Measurements from ENCODE around the gene KIAA0825.
"Not testable (repeated sequence)": the region's sequence is repeated elsewhere in the genome, so short reads cannot be mapped to it uniquely, and the experiment has no call there.

KIAA0825 gene

DNA sequence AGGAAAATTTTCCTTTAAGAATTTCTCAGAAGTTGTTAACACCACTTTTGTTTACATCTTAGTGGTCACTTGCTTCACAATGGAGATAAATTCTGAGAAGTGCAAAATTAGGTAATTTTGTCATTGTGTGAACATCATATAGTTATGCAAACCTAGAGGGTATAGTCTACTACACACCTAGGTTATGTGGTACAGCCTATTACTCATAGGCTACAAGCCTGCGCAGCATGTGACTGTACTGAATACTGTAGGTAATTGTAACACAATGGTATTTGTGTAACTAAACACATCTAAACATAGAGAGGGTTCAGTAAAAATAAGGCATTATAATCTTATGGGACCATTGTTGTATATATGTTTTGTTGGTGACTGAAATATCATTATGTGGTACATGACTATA is 488.3 kb downstream of the KIAA0825 start:
- in situ Hi-C loops (cut with HindIII; ENCODE audit: low sequenced_read_pairs), result no loop called here

DNA sequence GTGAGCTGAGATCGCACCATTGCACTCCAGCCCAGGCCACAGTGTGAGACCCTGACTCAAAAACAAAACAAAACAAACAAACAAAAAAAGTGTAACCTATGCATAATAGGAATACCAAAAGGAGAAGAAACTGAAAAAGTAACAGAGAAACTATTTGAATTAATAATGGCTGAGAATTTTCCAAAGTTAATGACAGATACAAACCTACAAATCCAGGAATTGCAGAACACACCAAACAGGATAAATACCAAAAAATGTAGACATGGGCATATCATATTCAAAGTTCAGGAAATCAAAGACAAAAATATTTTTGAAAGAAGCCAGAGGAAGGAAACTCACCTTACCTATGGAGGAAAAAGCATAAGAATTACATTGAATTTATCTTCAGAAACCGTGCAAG is 493.3 kb downstream of the KIAA0825 start:
- in situ Hi-C loops (cut with HindIII; ENCODE audit: low sequenced_read_pairs), result no loop called here

DNA sequence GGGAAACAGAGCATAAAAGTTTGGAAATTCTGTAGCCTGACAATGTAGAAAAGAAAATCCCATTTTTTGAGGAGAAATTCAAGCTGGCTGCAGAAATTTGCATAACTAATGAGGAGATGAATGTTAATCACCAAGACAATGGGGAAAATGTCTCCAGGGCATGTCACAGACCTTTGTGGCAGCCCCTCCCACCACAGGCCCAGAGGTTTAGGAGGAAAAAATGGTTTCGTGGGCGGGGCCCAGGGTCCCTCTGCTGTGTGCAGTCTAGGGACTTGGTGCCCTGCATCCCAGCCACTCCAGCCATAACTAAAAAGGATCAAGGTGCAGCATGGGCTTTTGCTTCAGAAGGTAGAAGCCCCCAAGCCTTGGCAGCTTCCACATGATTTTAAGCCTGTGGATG is 502.1 kb downstream of the KIAA0825 start:
- in situ Hi-C loops (cut with HindIII; ENCODE audit: low sequenced_read_pairs), result not testable (repeated sequence)

GRCh38 chr5:94113087-94113486 is 505.3 kb downstream of the KIAA0825 start:
- in situ Hi-C loops (cut with HindIII; ENCODE audit: low sequenced_read_pairs), result no loop called here

- in situ Hi-C loops (cut with HindIII; ENCODE audit: low sequenced_read_pairs), result no loop called here
Measured at GRCh38 chr5:94111209-94112004, 507.0 kb downstream of the KIAA0825 start.

GRCh38 chr5:94103514-94104245 is 514.7 kb downstream of the KIAA0825 start:
- in situ Hi-C loops (cut with HindIII; ENCODE audit: low sequenced_read_pairs), result no loop called here

All from DLD1 (cell line).